Stimulated activated CD8-positive, alpha-beta memory T cell treated with anti-CD3 and anti-CD28 coated beads, Interleukin-12 subunit alpha, Interleukin-12 subunit beta, amount 100 ng/mL, for 24 hours (primary cell): ENCODE data around the gene ARSB.
"Not testable (repeated sequence)": the region's sequence is repeated elsewhere in the genome, so short reads cannot be mapped to it uniquely, and the experiment has no call there.

Source experiments
- DNase-seq: peaks from one replicate; pipeline ENCODE4 v3.0.0-alpha.2; 2020; ENCODE audit errors: extremely low read depth

ARSB gene

GRCh38 chr5:78953092-78953800 lies 31.9 kb downstream of the ARSB start:
- DNase-seq: no peak

DNA sequence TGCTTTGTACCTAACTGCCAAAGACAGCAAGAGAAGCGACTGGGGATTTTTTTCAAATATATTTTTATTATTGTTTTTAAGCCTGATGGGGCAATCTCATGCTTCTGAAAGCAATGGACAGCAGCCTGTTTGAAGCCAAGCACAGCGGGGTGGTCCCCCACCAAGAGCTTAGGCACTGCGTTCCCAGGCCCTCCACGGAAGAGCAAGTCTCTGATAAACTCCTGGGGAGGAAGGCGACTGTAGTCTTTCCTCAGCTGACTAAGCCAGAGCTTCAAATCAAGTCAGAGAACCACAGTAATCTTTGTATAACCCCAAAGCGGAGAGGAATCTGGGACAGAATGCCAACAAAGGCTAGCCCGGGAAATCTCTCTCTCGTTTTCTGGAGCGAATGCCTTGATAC lies 54.4 kb downstream of the ARSB start:
- DNase-seq: no peak

- DNase-seq: no peak
These were observed 55.3 kb downstream of the ARSB start for GRCh38 chr5:78929833-78930232.

- DNase-seq: no peak
These were observed 57.3 kb downstream of the ARSB start for GRCh38 chr5:78927657-78928282.

GRCh38 chr5:78926252-78926651 lies 58.9 kb downstream of the ARSB start:
- no peak for DNase-seq

GRCh38 chr5:78925129-78925876 lies 59.8 kb downstream of the ARSB start:
- no peak for DNase-seq

- DNase-seq: no peak
These were observed 61.5 kb downstream of the ARSB start for GRCh38 chr5:78923622-78923970.

GRCh38 chr5:78922879-78923621 lies 62.1 kb downstream of the ARSB start:
- no peak for DNase-seq

GRCh38 chr5:78920604-78921003 lies 64.5 kb downstream of the ARSB start:
- DNase-seq: no peak

GRCh38 chr5:78919796-78920195 lies 65.3 kb downstream of the ARSB start:
- no peak for DNase-seq

DNA sequence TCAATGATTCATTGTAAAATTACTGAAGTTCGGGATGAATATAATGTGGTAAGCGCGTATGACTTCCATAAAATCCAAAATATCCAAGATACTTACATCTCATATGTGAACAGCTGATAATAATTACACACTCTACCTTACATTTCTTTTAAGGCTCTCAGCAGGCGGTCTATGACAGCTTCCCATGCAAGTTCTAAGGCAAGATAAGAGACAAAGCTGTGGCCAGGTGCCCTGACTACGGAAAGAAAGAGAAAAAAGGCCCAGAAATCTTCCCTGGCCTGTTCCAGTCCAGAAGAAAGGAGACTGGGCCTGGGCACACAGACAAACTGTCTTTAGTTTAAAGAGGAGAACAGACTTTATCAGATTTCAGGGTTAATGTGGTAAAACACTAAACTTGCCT lies 69.1 kb downstream of the ARSB start:
- DNase-seq: no peak

GRCh38 chr5:78915170-78915569 lies 69.9 kb downstream of the ARSB start:
- DNase-seq: no peak

- DNase-seq: no peak
These were observed 72.3 kb downstream of the ARSB start for GRCh38 chr5:78912811-78913210.

DNA sequence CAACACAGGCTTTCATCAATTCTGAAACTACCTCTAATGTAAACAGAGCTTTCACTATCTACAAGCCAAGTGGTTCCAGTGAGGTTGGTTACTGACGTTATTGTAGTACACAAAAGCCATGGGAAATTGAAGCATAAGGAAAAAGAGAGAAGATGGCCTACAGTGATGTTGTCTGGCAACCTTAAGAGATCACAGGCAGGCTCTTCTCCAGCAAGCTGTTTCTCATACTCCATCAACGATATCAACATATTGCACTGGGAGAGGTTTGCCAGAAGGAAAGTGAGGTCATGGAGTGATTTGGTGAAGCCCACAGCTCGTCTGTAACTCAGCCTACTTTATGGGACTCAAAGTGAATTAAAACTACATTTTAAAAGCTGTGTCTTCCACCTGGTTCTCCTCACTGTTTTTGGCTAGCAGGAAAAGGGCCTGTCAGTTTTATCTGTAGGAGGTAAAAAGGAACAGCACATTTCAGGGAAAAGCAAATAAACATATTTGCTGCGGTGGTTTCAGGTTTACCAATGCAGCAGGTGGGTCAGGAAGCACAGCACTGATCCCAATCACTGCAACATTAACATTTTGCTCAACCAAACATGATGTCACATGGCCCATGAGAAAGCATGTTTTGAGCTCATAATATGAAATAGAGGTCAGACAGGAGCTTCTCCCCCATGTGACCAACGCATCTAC lies 72.9 kb downstream of the ARSB start:
- DNase-seq: no peak

- not testable (repeated sequence) for DNase-seq
These were observed 75.7 kb downstream of the ARSB start for GRCh38 chr5:78909224-78909983.

GRCh38 chr5:78908173-78909061 lies 76.7 kb downstream of the ARSB start:
- DNase-seq: no peak

- no peak for DNase-seq
These were observed 77.7 kb downstream of the ARSB start for GRCh38 chr5:78907255-78907891.

DNA sequence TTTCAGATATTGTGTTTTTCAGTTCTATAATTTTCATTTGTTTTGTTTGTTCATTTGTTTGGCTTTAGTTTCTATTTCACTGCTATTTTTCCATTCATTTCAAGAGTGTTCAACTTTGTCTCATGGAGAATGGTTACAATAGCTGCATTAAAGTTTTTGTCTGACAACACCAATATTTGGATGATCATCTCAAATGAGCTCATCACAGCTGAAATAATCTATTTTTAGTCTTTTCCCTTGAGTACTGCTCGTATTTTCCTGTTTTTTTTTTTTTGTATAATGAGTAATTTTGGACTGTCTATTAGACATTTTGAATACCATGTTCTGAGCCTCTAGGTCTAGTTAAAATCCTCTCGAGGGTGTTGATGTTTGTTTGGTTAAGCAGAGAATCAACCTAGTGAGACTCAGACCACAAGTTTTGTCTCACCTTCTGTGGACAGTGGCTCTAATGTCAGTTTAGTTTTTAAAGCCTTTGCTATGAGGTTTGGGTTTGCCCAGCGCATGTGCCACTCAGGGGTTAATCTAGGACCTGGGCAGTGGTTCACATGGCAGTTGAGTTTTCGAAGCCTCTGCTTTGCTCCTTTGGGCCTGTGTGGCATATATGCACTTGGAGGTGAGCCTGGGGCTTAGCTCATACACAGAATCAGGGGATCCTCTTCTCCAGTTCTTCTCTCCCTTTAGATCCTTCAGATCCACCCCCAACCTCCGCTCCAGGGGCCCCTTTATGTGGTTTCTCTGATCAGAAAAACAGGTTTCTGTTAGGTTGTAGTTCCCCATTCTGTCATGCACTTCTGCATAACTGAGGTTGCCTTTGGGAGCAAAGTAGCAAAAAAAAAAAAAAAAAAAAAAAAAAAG lies 79.8 kb downstream of the ARSB start:
- DNase-seq: no peak

DNA sequence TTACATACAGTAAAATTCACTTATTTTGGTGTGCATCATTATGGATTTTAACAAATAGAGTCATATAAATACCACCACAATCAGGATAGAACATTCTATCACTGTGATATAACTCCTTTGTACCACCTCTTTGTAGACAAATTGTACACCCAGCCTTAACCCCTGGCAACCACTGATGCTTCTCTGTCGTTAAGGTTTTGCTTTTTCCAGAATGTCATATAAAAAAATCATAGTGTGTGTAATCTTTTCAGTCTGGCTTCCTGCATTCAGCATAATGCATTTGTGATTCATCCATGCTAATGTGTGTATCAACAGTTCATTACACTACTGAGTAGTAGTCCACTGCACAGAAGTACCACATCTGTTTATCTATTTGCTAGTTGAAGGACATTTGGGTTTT lies 81.2 kb downstream of the ARSB start:
- no peak for DNase-seq
